Measurements from ENCODE around the gene LHCGR. TPM values are rescaled to one million over a fixed set of nuclear protein-coding genes. Genes with fewer than 3 reads are reported as not detected.

Gene LHCGR
- total and polyA plus RNA-seq, 3 experiments from 2014 or later = not detected

DNA sequence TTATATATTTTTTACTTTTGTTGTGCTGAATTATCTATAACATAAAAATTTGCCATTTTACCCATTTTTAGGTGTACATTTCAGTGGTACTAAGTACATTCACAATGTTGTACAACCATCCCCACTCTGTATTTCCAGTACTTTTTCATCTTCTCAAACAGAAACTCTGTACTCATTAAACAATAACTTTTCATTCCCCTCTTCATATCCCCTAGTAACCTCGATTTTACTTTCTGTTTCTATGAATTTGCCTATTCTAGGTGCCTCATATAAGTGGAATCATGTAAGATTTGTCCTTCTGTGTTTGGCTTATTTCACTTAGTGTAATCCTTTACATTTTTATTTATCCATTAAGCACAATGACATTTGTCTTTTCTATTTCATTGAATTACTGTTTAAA lies 86.5 kb downstream of the LHCGR start:
- Mint-ChIP-seq H3K9me3 (peaks cover 0 to 4% (median 0%) of the 10 kb centered on the region in 5 donors), H3K4me3 (no peak overlapping the region), H3K4me1 (no peaks in the 10 kb centered on the region), H3K36me3 (no peaks in the 10 kb centered on the region), H3K27ac (no peak overlapping the region), H3K27me3 (peaks cover 10 to 16% of the 10 kb centered on the region in 2 donors)
- CTCF ChIA-PET = no interaction called here
- Histone ChIP-seq H3K4me1 (ENCODE audit: insufficient read depth, low read length) (no peaks in the 10 kb centered on the region), H3K27ac (ENCODE audit: low read depth, low read length) (no peak overlapping the region), H3K4me3 (ENCODE audit: low read length) (no peak overlapping the region), H3K27me3 (ENCODE audit: insufficient read depth, low read length, poor library complexity, severe bottlenecking) (no peaks in the 10 kb centered on the region), H3K36me3 (ENCODE audit: insufficient read depth, low read length) (no peaks in the 10 kb centered on the region), H3K9me3 (ENCODE audit: low read length) (no peaks in the 10 kb centered on the region)
- no peak for DNase-seq
- POLR2A ChIA-PET = no interaction called here

DNA sequence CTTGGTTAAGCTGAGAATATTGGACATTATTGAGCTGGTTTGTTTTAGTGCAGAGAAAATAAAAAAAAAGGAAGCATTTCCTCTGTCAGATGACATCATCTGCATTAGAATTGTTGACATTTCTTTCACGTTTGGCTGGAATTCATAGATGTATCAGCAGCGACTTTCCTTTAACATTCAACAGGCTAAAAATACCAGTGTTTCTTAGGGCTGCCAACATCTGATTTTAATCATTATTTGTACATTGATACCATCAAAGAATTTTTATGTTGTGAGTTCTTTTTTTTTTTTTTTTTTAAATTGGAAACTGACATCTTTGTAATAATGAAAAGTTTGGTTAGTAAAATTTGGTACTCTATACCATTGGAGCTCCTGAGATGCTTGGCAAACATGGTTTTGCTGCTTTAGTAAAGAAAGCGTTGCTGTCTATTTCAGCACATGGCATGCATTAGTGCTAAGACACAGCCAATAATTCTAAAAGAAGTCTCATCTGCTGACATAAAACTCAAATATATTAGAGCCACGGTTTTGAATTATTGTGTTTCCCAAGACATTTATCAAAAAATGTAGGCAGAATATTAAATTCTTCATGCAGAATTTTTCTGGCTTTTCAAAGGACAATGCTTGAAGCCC lies 104.2 kb downstream of the LHCGR start:
- H3K27ac ChIP-seq (ENCODE audit: low read depth, low read length) = no peak overlapping the region
- H3K27ac Mint-ChIP-seq = no peak overlapping the region
- ChIA-PET POLR2A (no interaction called here), CTCF (no interaction called here)
- H3K4me3 Mint-ChIP-seq = no peak overlapping the region
- H3K36me3 ChIP-seq (ENCODE audit: insufficient read depth, low read length) = no peaks in the 10 kb centered on the region
- no peaks in the 10 kb centered on the region for H3K4me1 ChIP-seq (ENCODE audit: insufficient read depth, low read length)
- no peak overlapping the region for H3K4me3 ChIP-seq (ENCODE audit: low read length)
- H3K36me3 Mint-ChIP-seq = no peaks in the 10 kb centered on the region
- DNase-seq = no peak
- peaks cover 0 to 9% of the 10 kb centered on the region in 2 donors for H3K27me3 Mint-ChIP-seq
- no peaks in the 10 kb centered on the region for H3K9me3 Mint-ChIP-seq
- no peaks in the 10 kb centered on the region for H3K9me3 ChIP-seq (ENCODE audit: low read length)
- no peaks in the 10 kb centered on the region for H3K27me3 ChIP-seq (ENCODE audit: insufficient read depth, low read length, poor library complexity, severe bottlenecking)
- H3K4me1 Mint-ChIP-seq = no peaks in the 10 kb centered on the region

DNA sequence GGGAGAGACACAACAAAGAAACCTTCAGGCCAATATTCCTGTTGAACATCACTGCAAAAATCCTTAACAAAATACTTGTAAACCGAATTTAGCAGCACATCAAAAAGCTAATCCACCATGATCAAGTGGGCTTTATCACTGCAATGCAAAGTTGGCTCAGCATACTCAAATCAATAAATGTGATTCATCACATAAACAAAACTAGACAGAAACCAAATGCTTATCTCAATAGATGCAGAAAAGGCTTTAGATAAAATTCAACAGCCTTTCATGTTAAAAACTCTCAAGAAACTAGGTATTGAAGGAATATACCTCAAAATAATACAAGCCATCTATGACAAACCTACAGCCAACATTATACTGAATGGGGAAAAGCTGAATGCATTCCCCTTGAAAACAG lies 117.3 kb downstream of the LHCGR start:
- ChIA-PET POLR2A (no interaction called here), CTCF (no interaction called here)
- H3K4me3 Mint-ChIP-seq = no peak overlapping the region
- Histone ChIP-seq H3K27ac (ENCODE audit: low read depth, low read length) (no peak overlapping the region), H3K27me3 (ENCODE audit: insufficient read depth, low read length, poor library complexity, severe bottlenecking) (no peaks in the 10 kb centered on the region), H3K4me3 (ENCODE audit: low read length) (no peak overlapping the region), H3K36me3 (ENCODE audit: insufficient read depth, low read length) (no peaks in the 10 kb centered on the region), H3K4me1 (ENCODE audit: insufficient read depth, low read length) (no peaks in the 10 kb centered on the region), H3K9me3 (ENCODE audit: low read length) (no peaks in the 10 kb centered on the region)
- peaks cover 0 to 4% (median 0%) of the 10 kb centered on the region in 3 donors for H3K36me3 Mint-ChIP-seq
- H3K9me3 Mint-ChIP-seq = peaks cover 0 to 7% (median 3%) of the 10 kb centered on the region in 5 donors
- H3K27ac Mint-ChIP-seq = no peak overlapping the region
- peaks cover 4 to 26% of the 10 kb centered on the region in 2 donors for H3K27me3 Mint-ChIP-seq
- no peak for DNase-seq
- no peaks in the 10 kb centered on the region for H3K4me1 Mint-ChIP-seq

Other genes with a start within 250 kb of the LHCGR start
- gene STON1, start 225.6 kb downstream of the LHCGR start, total RNA-seq = 1 to 10 TPM in 1 of 2 experiments, under 1 TPM in 1; 0.89 to 1.4 TPM
- gene STON1, start 225.6 kb downstream of the LHCGR start, polyA plus RNA-seq = 0.28 TPM
- not detected for gene GTF2A1L, start 137.9 kb downstream of the LHCGR start, total RNA-seq
- not detected for gene GTF2A1L, start 137.9 kb downstream of the LHCGR start, polyA plus RNA-seq

All from CD8-positive, alpha-beta memory T cell (primary cell).